Measurements from ENCODE around the gene SECISBP2. TPM values are rescaled to one million over a fixed set of nuclear protein-coding genes. Genes with fewer than 3 reads are reported as not detected.

The SECISBP2 gene
- total RNA-seq, 3 donors from 2014 or later, result 40.5 to 84.7 (median 76.0) TPM

GRCh38 chr9:89317282-89317681 is 1.0 kb upstream of the SECISBP2 start:
- H3K36me3 ChIP-seq, result no peaks in the 10 kb centered on the region
- intact Hi-C loops (cut with DNase I; ENCODE audit: low total_unique reads), result no loop called here
- H3K4me1 ChIP-seq, result no peaks in the 10 kb centered on the region
- H3K27me3 ChIP-seq, result no peaks in the 10 kb centered on the region
- TF ChIP-seq POLR2AphosphoS5 (IDR thresholded peaks at IDR 0.05) (no peak), POLR2A (IDR thresholded peaks at IDR 0.05) (no peak), CTCF (IDR thresholded peaks at IDR 0.05) (no peak)
- DNase-seq (ENCODE audit: low spot score in 2 of 2), result no peak
- peak overlapping the region in 1 of 2 donors; percentile 100 for H3K27ac ChIP-seq
- H3K9me3 ChIP-seq, result no peaks in the 10 kb centered on the region
- H3K4me3 ChIP-seq, result peak overlapping the region in 1 of 3 donors; percentile 85

GRCh38 chr9:89319015-89319905 is 960 bp downstream of the SECISBP2 start:
- intact Hi-C loops (cut with DNase I; ENCODE audit: low total_unique reads), result no loop called here
- TF ChIP-seq POLR2AphosphoS5 (IDR thresholded peaks at IDR 0.05) (no peak), CTCF (IDR thresholded peaks at IDR 0.05) (no peak), POLR2A (IDR thresholded peaks at IDR 0.05) (no peak)
- H3K27me3 ChIP-seq, result no peaks in the 10 kb centered on the region
- no peaks in the 10 kb centered on the region for H3K36me3 ChIP-seq
- H3K4me1 ChIP-seq, result peaks cover 2 to 5% of the 10 kb centered on the region in 2 donors
- no peak for DNase-seq (ENCODE audit: low spot score in 2 of 2)
- peak overlapping the region; percentile 70 to 85 (median 81) for H3K4me3 ChIP-seq
- peak overlapping the region; percentile 100 for H3K27ac ChIP-seq
- H3K9me3 ChIP-seq, result no peaks in the 10 kb centered on the region

GRCh38 chr9:89323390-89323789 is 5.1 kb downstream of the SECISBP2 start:
- no peak for TF ChIP-seq POLR2A (IDR thresholded peaks at IDR 0.05)
- H3K9me3 ChIP-seq, result no peaks in the 10 kb centered on the region
- no peak overlapping the region for H3K27ac ChIP-seq
- DNase-seq (ENCODE audit: low spot score in 2 of 2), result no peak
- peaks cover 2 to 5% of the 10 kb centered on the region in 2 donors for H3K4me1 ChIP-seq
- no peaks in the 10 kb centered on the region for H3K36me3 ChIP-seq
- intact Hi-C loops (cut with DNase I; ENCODE audit: low total_unique reads), result no loop called here
- no peaks in the 10 kb centered on the region for H3K27me3 ChIP-seq
- no peak overlapping the region for H3K4me3 ChIP-seq

GRCh38 chr9:89325733-89326132 is 7.4 kb downstream of the SECISBP2 start:
- TF ChIP-seq CTCF (IDR thresholded peaks at IDR 0.05), result no peak
- no peak for TF ChIP-seq POLR2AphosphoS5 (IDR thresholded peaks at IDR 0.05)
- TF ChIP-seq POLR2A (IDR thresholded peaks at IDR 0.05), result no peak
- DNase-seq (ENCODE audit: low spot score in 2 of 2), result no peak
- intact Hi-C loops (cut with DNase I; ENCODE audit: low total_unique reads), result no loop called here
- H3K9me3 ChIP-seq, result no peaks in the 10 kb centered on the region
- H3K4me1 ChIP-seq, result peaks cover 2 to 5% of the 10 kb centered on the region in 2 donors
- peaks cover 3% of the 10 kb centered on the region for H3K36me3 ChIP-seq
- no peak overlapping the region for H3K4me3 ChIP-seq
- no peak overlapping the region for H3K27ac ChIP-seq
- H3K27me3 ChIP-seq, result no peaks in the 10 kb centered on the region

- H3K27me3 ChIP-seq, result no peaks in the 10 kb centered on the region
- no peak overlapping the region for H3K4me3 ChIP-seq
- H3K36me3 ChIP-seq, result peaks cover 8% of the 10 kb centered on the region
- no peak for DNase-seq (ENCODE audit: low spot score in 2 of 2)
- TF ChIP-seq POLR2AphosphoS5 (IDR thresholded peaks at IDR 0.05) (no peak), CTCF (IDR thresholded peaks at IDR 0.05) (no peak), POLR2A (IDR thresholded peaks at IDR 0.05) (no peak)
- H3K4me1 ChIP-seq, result peaks cover 2 to 5% of the 10 kb centered on the region in 2 donors
- no peak overlapping the region for H3K27ac ChIP-seq
- intact Hi-C loops (cut with DNase I; ENCODE audit: low total_unique reads), result no loop called here
- no peaks in the 10 kb centered on the region for H3K9me3 ChIP-seq
Observed at GRCh38 chr9:89328064-89328463, 9.8 kb downstream of the SECISBP2 start.

Data from breast epithelium (tissue), 4 donors.